ENCODE measurements around the gene TRAF4.
"Not testable (repeated sequence)": the region's sequence is repeated elsewhere in the genome, so short reads cannot be mapped to it uniquely, and the experiment has no call there.

The TRAF4 gene

GRCh38 chr17:28733346-28733745, 10.5 kb upstream of the TRAF4 start:
- DNase-seq (ENCODE audit: low read depth in 2 of 2), result no peak

DNA sequence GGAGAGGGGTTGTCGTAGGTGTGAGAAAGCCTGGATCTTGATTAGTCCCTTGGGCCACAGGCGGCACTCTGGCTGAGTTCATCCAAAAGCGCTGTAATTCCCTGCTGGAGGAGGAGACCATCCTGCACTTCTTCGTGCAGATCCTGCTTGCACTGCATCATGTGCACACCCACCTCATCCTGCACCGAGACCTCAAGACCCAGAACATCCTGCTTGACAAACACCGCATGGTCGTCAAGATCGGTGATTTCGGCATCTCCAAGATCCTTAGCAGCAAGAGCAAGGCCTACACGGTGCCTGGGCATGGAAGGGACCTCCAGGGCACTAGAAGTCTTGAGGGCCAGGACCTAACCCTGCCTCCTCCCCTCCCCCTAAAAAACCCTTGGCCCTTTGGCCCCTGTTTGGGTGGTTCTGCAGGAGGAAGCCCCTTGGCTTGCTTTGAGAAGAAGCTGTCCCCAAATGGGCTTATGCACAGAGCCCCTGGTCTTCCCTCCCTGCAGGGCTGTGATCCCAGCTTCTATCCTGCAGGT, 9.0 kb upstream of the TRAF4 start:
- DNase-seq (ENCODE audit: low read depth in 2 of 2), result no peak

DNA sequence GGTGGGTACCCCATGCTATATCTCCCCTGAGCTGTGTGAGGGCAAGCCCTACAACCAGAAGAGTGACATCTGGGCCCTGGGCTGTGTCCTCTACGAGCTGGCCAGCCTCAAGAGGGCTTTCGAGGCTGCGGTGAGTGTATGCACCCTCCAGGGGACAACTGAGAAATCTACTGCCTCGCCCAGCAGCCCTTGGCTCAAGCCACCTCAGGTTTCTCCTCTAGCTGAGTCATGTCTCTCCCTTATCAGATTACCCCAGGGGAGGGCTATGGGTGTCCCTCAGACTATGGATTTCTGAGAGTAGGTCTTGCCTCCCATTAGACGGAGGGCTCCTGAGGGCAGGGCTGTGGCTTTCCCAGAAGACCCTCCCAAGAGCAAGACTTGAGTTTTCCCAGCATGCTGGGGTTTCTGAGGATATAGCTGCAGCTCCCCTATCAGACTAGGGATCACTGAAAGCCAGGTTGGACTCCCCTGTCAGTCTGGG, 8.5 kb upstream of the TRAF4 start:
- no peak for DNase-seq (ENCODE audit: low read depth in 2 of 2)

DNA sequence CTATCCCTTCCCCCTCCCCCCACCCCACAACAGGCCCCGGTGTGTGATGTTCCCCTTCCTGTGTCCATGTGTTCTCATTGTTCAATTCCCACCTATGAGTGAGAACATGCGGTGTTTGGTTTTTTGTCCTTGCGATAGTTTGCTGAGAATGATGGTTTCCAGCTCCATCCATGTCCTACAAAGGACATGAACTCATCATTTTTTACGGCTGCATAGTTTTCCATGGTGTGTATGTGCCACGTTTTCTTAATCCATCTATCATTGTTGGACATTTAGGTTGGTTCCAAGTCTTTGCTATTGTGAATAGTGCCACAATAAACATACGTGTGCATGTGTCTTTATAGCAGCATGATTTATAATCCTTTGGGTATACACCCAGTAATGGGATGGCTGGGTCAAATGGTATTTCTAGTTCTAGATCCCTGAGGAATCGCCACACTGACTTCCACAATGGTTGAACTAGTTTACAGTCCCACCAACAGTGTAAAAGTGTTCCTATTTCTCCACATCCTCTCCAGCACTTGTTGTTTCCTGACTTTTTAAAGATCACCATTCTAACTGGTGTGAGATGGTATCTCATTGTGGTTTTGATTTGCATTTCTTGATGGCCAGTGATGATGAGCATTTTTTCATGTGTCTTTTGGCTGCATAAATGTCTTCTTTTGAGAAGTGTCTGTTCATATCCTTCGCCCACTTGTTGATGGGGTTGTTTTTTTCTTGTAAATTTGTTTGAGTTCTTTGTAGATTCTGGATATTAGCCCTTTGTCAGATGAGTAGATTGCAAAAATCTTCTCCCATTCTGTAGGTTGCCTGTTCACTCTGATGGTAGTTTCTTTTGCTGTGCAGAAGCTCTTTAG, 7.7 kb upstream of the TRAF4 start:
- not testable (repeated sequence) for DNase-seq (ENCODE audit: low read depth in 2 of 2)

DNA sequence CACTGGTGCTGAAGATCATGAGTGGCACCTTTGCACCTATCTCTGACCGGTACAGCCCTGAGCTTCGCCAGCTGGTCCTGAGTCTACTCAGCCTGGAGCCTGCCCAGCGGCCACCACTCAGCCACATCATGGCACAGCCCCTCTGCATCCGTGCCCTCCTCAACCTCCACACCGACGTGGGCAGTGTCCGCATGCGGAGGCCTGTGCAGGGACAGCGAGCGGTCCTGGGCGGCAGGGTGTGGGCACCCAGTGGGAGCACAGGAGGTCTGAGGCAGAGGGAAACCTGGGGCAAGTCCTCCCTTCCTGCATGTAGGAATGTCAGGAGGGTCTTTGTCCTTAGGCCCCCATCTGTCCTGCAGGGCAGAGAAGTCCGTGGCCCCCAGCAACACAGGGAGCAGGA, 6.5 kb upstream of the TRAF4 start:
- DNase-seq (ENCODE audit: low read depth in 2 of 2), result no peak

GRCh38 chr17:28737770-28738679, 5.8 kb upstream of the TRAF4 start:
- DNase-seq (ENCODE audit: low read depth in 2 of 2), result no peak

DNA sequence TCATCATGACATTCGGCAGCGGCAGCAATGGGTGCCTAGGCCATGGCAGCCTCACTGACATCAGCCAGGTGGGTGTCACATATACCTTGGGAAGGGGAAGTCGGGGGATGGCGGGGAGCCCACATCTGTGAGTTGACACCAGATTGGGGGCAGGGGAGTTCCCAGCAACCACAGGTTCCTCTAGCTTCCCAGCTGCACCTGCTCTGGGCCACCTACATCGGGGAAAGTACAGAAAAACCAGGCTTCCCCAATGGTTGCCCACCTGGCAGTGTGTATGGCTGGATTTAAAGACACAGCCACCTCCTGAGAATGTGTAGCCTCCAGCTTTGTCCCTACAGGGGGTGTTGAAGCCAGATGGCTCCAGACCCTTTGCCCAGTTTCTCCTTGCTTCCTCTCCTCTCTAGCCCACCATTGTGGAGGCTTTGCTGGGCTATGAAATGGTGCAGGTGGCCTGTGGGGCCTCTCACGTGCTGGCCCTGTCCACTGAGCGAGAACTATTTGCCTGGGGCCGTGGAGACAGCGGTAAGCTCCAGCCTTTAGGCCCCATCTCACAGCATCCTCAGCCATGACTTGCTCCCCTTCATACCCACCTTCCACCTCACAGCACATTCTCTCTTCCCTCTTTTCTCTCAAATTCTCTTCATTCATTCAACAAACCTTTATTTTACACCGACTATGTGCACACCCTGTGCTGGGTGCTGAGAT, 5.0 kb upstream of the TRAF4 start:
- DNase-seq (ENCODE audit: low read depth in 2 of 2), result peak; percentile 52 to 77

DNA sequence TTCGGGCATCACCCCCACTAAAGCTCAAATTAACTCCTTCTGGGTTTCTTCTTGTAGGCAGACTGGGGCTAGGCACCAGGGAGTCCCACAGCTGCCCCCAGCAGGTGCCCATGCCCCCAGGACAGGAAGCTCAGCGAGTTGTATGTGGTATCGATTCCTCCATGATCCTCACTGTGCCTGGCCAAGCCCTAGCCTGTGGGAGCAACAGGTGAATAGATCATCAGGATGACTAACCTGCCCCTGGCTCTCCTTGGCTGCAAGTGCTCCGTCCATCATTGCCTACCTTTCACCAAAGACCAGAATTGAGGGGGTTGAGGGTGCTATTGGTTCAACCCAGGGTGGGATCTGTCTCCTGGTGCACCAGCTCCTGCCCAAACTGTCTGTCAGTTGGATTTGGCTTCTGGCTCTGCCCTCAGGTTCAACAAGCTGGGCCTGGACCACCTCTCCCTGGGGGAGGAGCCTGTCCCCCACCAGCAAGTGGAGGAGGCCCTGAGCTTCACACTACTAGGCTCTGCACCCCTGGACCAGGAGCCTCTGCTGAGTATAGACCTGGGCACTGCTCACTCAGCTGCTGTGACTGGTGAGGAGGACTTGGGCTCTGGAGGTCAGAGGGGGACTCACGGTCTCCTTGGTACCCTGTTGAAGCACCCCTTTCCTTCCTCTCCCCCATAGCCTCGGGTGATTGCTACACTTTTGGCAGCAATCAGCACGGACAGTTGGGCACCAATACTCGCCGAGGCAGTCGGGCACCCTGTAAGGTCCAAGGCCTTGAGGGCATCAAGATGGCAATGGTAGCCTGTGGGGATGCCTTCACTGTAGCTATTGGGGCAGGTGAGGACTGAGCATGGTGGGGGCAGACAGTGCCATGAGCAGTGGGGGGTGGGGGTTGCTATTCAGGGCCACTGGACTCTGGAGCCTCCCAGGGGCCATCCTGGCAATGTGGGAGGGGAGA, 3.1 kb upstream of the TRAF4 start:
- DNase-seq (ENCODE audit: low read depth in 2 of 2), result no peak

- no peak for DNase-seq (ENCODE audit: low read depth in 2 of 2)
Measured at GRCh38 chr17:28741358-28742349, 2.2 kb upstream of the TRAF4 start.

GRCh38 chr17:28744104-28744971, 527 bp downstream of the TRAF4 start:
- DNase-seq (ENCODE audit: low read depth in 2 of 2), result peak; percentile 37 to 54

DNA sequence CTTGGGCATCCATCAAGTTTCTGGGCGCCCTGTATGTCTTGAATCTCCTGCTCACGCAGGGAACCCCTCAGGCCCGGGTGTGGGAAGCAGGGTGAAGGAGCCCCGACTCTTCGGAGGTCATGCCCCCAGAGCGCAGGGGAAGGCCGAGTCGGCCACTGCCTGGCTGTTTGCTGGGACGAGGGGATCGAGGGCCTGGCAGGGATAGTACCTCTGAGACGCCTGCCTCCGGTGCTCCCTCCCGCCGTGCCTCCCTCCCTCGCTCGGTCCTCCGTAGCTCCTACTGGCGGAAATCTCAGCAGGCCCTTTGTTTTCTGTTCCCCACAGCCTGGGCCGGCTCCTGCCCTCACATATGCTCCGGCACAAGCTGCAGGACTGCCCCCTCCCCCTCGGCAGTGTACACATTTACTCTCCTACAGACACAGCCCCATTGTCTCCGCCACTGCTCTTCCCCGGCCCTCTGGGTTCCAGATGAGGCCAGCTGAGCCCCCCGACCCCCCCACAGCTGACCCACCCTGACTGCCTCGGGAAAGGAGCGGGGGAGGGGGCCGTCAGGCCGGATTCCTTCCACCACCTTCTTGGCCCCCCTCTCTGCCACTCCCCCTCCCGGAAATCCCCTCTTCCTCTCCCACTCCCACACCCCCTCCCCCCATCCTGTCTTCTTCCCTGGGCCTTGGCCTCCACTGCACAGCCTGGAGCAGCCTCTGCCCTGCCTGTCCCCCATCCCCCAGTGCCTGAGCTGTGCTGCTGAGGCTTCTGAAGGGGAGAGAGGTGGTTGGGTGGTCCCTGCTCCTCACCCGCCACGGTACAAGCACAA, 1.4 kb downstream of the TRAF4 start:
- DNase-seq (ENCODE audit: low read depth in 2 of 2), result no peak

DNA sequence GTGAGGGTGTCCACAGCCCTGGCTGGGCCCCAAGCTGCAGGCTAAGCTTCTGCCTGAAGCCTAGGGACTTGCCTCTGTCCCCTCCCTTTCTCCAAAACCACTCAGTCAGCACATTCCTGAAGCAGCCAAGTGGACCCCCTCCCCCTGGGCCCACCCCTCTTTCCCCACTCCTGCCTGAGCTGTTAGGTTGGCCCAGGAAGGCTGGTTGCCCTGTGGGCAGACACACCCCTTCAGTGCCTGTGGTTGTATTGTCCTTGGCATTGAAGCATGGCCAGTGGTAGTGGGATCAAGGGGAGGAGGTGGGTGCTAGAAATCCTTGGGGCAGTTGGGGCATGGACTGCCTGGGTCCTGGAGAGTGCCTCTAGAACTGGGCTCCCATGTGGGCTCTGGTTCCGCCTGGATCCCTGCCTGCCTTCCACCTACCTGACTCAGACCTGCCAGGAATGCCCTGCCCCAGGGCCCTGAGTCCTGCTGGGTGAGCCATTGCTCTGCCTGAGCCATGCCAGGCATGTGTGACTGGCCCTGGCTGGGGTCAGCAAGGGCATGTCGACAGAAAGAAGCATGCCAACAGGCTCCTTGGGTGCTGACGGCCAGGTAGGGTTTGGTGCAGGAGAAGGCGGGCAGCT, 2.1 kb downstream of the TRAF4 start:
- no peak for DNase-seq (ENCODE audit: low read depth in 2 of 2)

DNA sequence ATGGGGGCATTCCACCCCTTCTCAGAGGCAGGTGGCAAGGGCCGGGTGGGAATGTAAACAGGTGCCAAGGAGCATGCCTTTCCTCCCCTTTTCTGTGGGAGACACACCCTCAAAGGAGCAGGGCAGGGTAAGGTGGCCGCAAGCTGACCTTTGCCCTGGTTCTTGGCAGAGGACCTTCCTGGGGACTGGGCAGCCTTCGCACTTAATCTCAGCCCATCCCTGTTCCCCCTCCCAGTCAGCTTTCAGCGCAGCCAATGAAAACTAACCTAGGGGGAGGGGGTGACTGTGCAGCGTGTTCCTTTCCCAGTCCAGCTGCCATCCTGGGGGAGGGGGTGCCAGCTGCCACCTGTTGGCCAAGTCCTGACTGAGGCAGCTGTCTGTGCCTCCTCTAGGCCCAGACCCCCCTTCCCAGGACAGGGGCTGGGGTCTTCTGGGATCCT, 2.8 kb downstream of the TRAF4 start:
- DNase-seq (ENCODE audit: low read depth in 2 of 2), result no peak

DNA sequence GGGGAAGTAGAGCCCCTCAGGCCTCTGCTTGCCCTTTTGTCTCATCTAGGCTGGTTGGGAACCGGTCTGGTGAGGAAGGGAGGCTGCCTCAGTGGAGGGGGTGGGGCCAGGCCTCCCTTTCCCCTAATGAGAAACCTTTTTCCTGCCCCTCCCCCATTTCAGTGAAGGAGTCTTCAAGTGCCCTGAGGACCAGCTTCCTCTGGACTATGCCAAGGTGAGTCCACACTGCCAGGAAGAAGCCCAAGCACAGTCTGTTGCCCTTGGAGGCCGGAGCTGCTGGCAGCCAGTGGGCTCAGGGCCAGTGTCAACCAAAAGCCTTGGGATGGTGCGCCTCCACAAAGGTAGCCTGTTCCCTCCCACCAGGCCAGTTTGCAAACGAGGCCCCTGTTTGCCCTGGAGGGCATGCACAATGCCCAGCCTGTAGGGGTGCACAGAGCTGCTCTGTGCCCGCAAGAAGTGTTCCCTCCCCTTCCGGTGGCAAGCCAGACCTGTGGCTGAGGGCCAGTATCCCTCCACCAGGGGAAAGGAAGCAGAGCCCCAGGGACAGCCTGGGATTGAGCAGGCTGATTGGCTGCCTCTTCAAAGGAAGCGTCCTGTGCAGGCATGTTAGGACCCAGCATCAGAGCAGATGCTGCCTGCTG, 3.4 kb downstream of the TRAF4 start:
- DNase-seq (ENCODE audit: low read depth in 2 of 2), result no peak

- no peak for DNase-seq (ENCODE audit: low read depth in 2 of 2)
Measured at GRCh38 chr17:28747801-28748750, 4.3 kb downstream of the TRAF4 start.
